ENCODE measurements around the gene THAP10. TPM values are rescaled to one million over a fixed set of nuclear protein-coding genes. Genes with fewer than 3 reads are reported as not detected.

Gene THAP10
- total and polyA plus RNA-seq, 9 of the 15 experiments (the other 6 are each of a cell fraction or from before 2014, with no cell fraction given) = 0.04 to 0.28 (median 0.09) TPM; not detected in 3

DNA sequence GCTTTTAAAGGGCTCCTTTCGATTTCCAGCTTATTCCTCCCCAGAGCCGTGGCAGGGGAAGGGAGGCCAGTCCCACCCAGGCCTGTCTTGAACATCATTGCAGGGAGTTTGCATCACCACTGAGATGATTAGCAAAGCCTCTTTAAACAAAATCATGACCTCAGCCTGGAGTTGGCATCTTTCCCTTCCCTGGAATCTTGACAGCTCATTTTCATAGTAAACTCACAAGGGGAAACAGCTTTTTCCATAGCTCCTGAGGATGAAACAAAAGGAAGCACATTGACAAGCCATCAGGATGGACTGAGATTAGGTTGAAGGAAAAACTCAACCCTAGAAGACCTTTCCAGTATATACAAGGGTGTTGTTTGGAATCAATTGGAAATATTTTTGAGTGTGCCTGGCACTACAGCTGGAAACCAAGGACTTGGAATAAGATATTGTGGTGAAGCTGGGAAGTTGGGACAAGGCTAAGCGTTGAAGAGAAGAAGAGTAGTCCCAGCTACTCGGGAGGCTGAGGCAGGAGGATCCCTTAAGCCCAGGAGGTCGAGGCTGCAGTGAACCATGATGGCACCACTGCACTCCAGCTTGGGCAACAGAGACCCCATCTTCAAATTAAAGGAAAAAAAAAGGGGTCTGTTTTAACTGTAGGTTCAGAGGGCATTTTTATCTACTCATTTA lies 35.2 kb downstream of the THAP10 start (continued):
- TF ChIP-seq, protein P1, sequence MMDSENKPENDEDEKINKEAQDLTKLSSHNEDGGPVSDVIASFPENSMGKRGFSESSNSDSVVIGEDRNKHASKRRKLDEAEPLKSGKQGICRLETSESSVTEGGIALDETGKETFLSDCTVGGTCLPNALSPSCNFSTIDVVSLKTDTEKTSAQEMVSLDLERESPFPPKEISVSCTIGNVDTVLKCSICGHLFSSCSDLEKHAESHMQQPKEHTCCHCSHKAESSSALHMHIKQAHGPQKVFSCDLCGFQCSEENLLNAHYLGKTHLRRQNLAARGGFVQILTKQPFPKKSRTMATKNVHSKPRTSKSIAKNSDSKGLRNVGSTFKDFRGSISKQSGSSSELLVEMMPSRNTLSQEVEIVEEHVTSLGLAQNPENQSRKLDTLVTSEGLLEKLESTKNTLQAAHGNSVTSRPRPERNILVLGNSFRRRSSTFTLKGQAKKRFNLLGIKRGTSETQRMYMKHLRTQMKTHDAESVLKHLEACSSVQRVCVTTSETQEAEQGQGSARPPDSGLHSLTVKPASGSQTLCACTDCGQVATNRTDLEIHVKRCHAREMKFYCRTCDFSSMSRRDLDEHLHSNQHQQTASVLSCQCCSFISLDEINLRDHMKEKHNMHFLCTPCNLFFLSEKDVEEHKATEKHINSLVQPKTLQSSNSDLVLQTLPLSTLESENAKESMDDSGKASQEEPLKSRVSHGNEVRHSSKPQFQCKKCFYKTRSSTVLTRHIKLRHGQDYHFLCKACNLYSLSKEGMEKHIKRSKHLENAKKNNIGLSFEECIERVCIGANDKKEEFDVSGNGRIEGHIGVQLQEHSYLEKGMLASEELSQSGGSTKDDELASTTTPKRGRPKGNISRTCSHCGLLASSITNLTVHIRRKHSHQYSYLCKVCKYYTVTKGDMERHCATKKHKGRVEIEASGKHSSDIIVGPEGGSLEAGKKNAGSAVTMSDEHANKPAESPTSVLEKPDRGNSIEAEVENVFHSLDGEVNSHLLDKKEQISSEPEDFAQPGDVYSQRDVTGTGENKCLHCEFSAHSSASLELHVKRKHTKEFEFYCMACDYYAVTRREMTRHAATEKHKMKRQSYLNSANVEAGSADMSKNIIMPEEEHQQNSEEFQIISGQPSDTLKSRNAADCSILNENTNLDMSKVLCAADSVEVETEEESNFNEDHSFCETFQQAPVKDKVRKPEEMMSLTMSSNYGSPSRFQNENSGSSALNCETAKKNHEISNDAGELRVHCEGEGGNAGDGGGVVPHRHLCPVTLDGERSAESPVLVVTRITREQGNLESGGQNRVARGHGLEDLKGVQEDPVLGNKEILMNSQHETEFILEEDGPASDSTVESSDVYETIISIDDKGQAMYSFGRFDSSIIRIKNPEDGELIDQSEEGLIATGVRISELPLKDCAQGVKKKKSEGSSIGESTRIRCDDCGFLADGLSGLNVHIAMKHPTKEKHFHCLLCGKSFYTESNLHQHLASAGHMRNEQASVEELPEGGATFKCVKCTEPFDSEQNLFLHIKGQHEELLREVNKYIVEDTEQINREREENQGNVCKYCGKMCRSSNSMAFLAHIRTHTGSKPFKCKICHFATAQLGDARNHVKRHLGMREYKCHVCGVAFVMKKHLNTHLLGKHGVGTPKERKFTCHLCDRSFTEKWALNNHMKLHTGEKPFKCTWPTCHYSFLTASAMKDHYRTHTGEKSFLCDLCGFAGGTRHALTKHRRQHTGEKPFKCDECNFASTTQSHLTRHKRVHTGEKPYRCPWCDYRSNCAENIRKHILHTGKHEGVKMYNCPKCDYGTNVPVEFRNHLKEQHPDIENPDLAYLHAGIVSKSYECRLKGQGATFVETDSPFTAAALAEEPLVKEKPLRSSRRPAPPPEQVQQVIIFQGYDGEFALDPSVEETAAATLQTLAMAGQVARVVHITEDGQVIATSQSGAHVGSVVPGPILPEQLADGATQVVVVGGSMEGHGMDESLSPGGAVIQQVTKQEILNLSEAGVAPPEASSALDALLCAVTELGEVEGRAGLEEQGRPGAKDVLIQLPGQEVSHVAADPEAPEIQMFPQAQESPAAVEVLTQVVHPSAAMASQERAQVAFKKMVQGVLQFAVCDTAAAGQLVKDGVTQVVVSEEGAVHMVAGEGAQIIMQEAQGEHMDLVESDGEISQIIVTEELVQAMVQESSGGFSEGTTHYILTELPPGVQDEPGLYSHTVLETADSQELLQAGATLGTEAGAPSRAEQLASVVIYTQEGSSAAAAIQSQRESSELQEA (IDR thresholded peaks at IDR 0.05; ENCODE audit: low read depth) = no peak
- TF ChIP-seq RAD21 (CRISPR knock-in tag; conservative IDR thresholded peaks at IDR 0.05 in 1 of 2, IDR thresholded peaks at IDR 0.05 in 1 of 2) (no peak), MTA3 (IDR thresholded peaks at IDR 0.05; ENCODE audit: borderline replicate concordance) (no peak), ZNF584 (CRISPR knock-in tag; IDR thresholded peaks at IDR 0.05; ENCODE audit: low read depth) (peak; percentile 43; the same call in 1 of the 2 replicates), EP300 (IDR thresholded peaks at IDR 0.05; ENCODE audit: low read length) (peak; percentile 14; the same call in 1 of the 2 replicates), KLF13 (tag; IDR thresholded peaks at IDR 0.05; ENCODE audit: borderline replicate concordance, low read depth) (no peak), SIX5 (IDR thresholded peaks at IDR 0.05; ENCODE audit: borderline replicate concordance in 1 of 2, insufficient read depth in 1 of 2, low read depth in 1 of 2, low read length in 2 of 2) (no peak), JUN (IDR thresholded peaks at IDR 0.05; ENCODE audit: borderline replicate concordance, low read depth, low read length) (peak; percentile 56; the same call in 1 of the 2 replicates), JUN (CRISPR knock-in tag; IDR thresholded peaks at IDR 0.05; ENCODE audit: borderline replicate concordance) (no peak), SRF (CRISPR knock-in tag; IDR thresholded peaks at IDR 0.05) (no peak)
- TF ChIP-seq, protein P2, sequence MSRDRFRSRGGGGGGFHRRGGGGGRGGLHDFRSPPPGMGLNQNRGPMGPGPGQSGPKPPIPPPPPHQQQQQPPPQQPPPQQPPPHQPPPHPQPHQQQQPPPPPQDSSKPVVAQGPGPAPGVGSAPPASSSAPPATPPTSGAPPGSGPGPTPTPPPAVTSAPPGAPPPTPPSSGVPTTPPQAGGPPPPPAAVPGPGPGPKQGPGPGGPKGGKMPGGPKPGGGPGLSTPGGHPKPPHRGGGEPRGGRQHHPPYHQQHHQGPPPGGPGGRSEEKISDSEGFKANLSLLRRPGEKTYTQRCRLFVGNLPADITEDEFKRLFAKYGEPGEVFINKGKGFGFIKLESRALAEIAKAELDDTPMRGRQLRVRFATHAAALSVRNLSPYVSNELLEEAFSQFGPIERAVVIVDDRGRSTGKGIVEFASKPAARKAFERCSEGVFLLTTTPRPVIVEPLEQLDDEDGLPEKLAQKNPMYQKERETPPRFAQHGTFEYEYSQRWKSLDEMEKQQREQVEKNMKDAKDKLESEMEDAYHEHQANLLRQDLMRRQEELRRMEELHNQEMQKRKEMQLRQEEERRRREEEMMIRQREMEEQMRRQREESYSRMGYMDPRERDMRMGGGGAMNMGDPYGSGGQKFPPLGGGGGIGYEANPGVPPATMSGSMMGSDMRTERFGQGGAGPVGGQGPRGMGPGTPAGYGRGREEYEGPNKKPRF (IDR thresholded peaks at IDR 0.05; ENCODE audit: low read depth, low read length) = no peak

Measured in K562 (cell line).